ENCODE measurements around the gene BBS9. TPM values are rescaled to one million over a fixed set of nuclear protein-coding genes. Genes with fewer than 3 reads are reported as not detected.

The BBS9 gene
- total RNA-seq, 2 donors from 2014 or later: 23.0 to 28.6 TPM

DNA sequence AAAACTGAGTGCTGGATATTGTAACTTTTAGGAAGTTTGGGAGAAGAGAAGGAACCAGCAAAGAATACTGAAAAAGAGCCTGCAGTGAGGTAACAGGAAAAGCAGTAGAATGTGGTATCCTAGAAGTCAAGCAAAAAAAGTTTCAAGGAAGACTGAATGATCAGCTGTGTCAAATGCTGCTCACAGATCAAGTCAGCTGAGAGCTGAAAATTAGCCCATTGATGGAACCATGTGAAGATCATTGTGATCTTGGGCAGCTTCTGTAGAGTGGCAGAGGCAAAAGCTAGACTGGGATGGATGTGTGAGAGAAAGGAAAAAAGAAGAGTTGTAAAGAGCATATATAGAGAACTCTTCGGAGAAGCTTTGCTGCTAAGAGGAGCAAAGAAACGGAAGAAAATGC is 460.5 kb downstream of the BBS9 start:
- no peaks in the 10 kb centered on the region for H3K4me1 ChIP-seq (ENCODE audit: control insufficient read depth in 1 of 2, low read depth in 2 of 2)
- no peak for DNase-seq (ENCODE audit: low spot score)
- H3K36me3 ChIP-seq: no peaks in the 10 kb centered on the region
- no peak overlapping the region for H3K27ac ChIP-seq
- no peak overlapping the region for H3K4me3 ChIP-seq
- ATAC-seq (ENCODE audit: insufficient number of reproducible peaks, low FRiP score, low read depth): no peak
- no peaks in the 10 kb centered on the region for H3K9me3 ChIP-seq
- TF ChIP-seq, protein P1, sequence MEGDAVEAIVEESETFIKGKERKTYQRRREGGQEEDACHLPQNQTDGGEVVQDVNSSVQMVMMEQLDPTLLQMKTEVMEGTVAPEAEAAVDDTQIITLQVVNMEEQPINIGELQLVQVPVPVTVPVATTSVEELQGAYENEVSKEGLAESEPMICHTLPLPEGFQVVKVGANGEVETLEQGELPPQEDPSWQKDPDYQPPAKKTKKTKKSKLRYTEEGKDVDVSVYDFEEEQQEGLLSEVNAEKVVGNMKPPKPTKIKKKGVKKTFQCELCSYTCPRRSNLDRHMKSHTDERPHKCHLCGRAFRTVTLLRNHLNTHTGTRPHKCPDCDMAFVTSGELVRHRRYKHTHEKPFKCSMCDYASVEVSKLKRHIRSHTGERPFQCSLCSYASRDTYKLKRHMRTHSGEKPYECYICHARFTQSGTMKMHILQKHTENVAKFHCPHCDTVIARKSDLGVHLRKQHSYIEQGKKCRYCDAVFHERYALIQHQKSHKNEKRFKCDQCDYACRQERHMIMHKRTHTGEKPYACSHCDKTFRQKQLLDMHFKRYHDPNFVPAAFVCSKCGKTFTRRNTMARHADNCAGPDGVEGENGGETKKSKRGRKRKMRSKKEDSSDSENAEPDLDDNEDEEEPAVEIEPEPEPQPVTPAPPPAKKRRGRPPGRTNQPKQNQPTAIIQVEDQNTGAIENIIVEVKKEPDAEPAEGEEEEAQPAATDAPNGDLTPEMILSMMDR (IDR thresholded peaks at IDR 0.05): no peak
- no peaks in the 10 kb centered on the region for H3K27me3 ChIP-seq (replicated peaks; ENCODE audit: insufficient read depth)

DNA sequence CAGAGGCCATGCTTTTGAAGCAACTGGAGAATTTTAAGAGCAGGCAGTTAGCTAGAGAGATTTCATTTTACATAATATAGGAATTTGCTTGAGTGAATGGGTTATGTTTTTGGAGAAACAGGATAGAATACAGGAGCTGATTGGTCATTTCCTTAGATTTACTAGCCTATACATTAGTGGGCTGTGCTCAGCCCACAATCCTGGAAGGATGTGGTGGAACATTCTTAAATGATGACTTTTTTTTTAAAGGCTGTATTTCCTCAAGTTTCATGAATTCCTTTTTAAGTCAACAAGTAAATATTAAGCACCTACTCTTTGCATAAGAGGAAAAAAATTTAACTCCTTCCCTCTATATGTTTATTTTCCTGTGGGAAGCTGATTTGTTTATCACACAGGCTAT is 461.6 kb downstream of the BBS9 start:
- DNase-seq (ENCODE audit: low spot score) (no peak), ATAC-seq (ENCODE audit: insufficient number of reproducible peaks, low FRiP score, low read depth) (no peak)
- TF ChIP-seq, protein P1 (IDR thresholded peaks at IDR 0.05): no peak
- H3K36me3 ChIP-seq: no peaks in the 10 kb centered on the region
- no peaks in the 10 kb centered on the region for H3K27me3 ChIP-seq (replicated peaks; ENCODE audit: insufficient read depth)
- H3K27ac ChIP-seq: no peak overlapping the region
- no peak overlapping the region for H3K4me3 ChIP-seq
- H3K9me3 ChIP-seq: no peaks in the 10 kb centered on the region
- H3K4me1 ChIP-seq (ENCODE audit: control insufficient read depth in 1 of 2, low read depth in 2 of 2): no peaks in the 10 kb centered on the region

DNA sequence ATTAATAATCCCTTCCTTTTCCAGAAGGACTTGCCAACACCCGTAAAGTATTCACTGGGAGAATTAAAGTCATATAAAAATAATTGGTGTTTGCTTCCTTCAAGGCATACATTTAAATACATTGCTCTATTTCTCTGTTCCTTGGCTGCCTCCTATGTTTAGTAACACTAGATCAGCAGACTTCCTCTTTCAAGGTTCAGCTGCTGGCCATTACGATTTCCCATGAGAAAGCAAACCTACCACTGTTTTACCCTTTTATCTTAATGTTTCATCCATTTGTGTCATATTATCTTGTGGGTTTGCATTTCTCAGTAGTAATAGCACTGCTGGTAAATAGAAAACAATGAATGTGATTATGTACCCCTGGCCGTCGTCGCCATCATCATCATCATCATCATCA is 462.1 kb downstream of the BBS9 start:
- ATAC-seq (ENCODE audit: insufficient number of reproducible peaks, low FRiP score, low read depth) (no peak), DNase-seq (ENCODE audit: low spot score) (no peak)
- Histone ChIP-seq H3K9me3 (no peaks in the 10 kb centered on the region), H3K4me1 (ENCODE audit: control insufficient read depth in 1 of 2, low read depth in 2 of 2) (no peaks in the 10 kb centered on the region), H3K36me3 (no peaks in the 10 kb centered on the region), H3K4me3 (no peak overlapping the region), H3K27ac (no peak overlapping the region), H3K27me3 (replicated peaks; ENCODE audit: insufficient read depth) (no peaks in the 10 kb centered on the region)
- TF ChIP-seq, protein P1 (IDR thresholded peaks at IDR 0.05): no peak

DNA sequence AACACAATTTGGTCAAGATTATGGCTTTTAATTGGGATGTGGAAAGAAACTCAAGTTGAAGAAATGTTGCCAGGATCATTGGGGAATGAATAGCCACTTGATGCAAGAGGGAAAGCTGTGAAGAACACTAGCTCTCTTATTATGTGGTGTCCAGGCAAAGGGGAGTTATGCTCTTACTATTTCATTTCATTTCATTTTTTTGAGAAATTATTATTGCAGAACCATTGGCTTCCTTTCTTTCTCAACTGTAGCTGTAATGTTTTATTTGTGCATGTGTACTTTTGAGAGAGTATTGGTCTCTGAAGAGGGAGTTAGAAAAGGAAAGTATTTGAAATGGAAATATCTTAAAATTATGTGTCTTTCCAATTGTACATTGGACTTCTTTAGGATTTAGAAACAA is 463.4 kb downstream of the BBS9 start:
- Histone ChIP-seq H3K36me3 (no peaks in the 10 kb centered on the region), H3K4me1 (ENCODE audit: control insufficient read depth in 1 of 2, low read depth in 2 of 2) (no peaks in the 10 kb centered on the region), H3K4me3 (no peak overlapping the region), H3K27me3 (replicated peaks; ENCODE audit: insufficient read depth) (no peaks in the 10 kb centered on the region), H3K27ac (no peak overlapping the region), H3K9me3 (no peaks in the 10 kb centered on the region)
- TF ChIP-seq, protein P1 (IDR thresholded peaks at IDR 0.05): no peak
- no peak for DNase-seq (ENCODE audit: low spot score)
- no peak for ATAC-seq (ENCODE audit: insufficient number of reproducible peaks, low FRiP score, low read depth)

DNA sequence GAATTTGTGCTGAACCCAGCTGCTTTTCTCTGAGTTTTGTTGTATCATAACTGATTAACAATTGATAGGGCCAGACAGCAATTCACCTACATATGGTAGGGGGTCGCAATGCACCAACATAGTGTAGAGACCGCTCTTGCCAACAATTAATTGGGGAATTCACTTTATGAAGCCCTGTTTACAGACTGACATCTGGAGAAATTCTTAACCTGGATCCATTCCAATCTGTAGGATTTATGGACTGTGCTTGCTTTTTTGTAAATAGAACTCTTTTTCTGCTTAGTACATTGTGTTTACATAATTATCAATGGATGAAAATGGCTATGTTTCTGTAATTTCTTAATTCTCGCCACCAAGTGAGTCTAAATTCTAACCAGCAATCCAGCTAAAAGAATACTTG is 464.2 kb downstream of the BBS9 start:
- Histone ChIP-seq H3K9me3 (no peaks in the 10 kb centered on the region), H3K36me3 (no peaks in the 10 kb centered on the region), H3K4me3 (no peak overlapping the region), H3K27ac (no peak overlapping the region), H3K4me1 (ENCODE audit: control insufficient read depth in 1 of 2, low read depth in 2 of 2) (no peaks in the 10 kb centered on the region), H3K27me3 (replicated peaks; ENCODE audit: insufficient read depth) (no peaks in the 10 kb centered on the region)
- no peak for DNase-seq (ENCODE audit: low spot score)
- TF ChIP-seq, protein P1 (IDR thresholded peaks at IDR 0.05): no peak
- no peak for ATAC-seq (ENCODE audit: insufficient number of reproducible peaks, low FRiP score, low read depth)

All from thoracic aorta (tissue), 2 donors.